ENCODE data around the gene LCN6.
"Not testable (repeated sequence)": the region's sequence is repeated elsewhere in the genome, so short reads cannot be mapped to it uniquely, and the experiment has no call there.

LCN6 gene

GRCh38 chr9:136718345-136719194, 29.8 kb downstream of the LCN6 start:
- Histone ChIP-seq H3K9ac (ENCODE audit: low read depth, low read length) (no peak overlapping the region), H3K4me1 (ENCODE audit: control insufficient read depth, insufficient read depth, low read length) (peaks cover 9% of the 10 kb centered on the region), H3K9me3 (replicated peaks; ENCODE audit: low read length) (no peaks in the 10 kb centered on the region), H3K4me3 (ENCODE audit: low read length) (no peak overlapping the region), H3K27me3 (ENCODE audit: control insufficient read depth, insufficient read depth, low read length) (peaks cover 17% of the 10 kb centered on the region), H3K36me3 (ENCODE audit: insufficient read depth, low read length) (peaks cover 12% of the 10 kb centered on the region), H3K4me2 (ENCODE audit: low read length) (no peak overlapping the region)

- Histone ChIP-seq H3K36me3 (ENCODE audit: insufficient read depth, low read length) (peaks cover under 1% of the 10 kb centered on the region), H3K9me3 (replicated peaks; ENCODE audit: low read length) (no peaks in the 10 kb centered on the region), H3K4me2 (ENCODE audit: low read length) (no peak overlapping the region), H3K27me3 (ENCODE audit: control insufficient read depth, insufficient read depth, low read length) (peaks cover 26% of the 10 kb centered on the region), H3K9ac (ENCODE audit: low read depth, low read length) (no peak overlapping the region), H3K4me3 (ENCODE audit: low read length) (no peak overlapping the region), H3K4me1 (ENCODE audit: control insufficient read depth, insufficient read depth, low read length) (peaks cover 9% of the 10 kb centered on the region)
Measured at GRCh38 chr9:136717399-136717798, 30.9 kb downstream of the LCN6 start.

GRCh38 chr9:136714893-136715274, 33.4 kb downstream of the LCN6 start:
- Histone ChIP-seq H3K36me3 (ENCODE audit: insufficient read depth, low read length) (no peaks in the 10 kb centered on the region), H3K4me1 (ENCODE audit: control insufficient read depth, insufficient read depth, low read length) (no peaks in the 10 kb centered on the region), H3K9me3 (replicated peaks; ENCODE audit: low read length) (no peaks in the 10 kb centered on the region), H3K4me2 (ENCODE audit: low read length) (no peak overlapping the region), H3K27me3 (ENCODE audit: control insufficient read depth, insufficient read depth, low read length) (peaks cover 31% of the 10 kb centered on the region), H3K9ac (ENCODE audit: low read depth, low read length) (no peak overlapping the region), H3K4me3 (ENCODE audit: low read length) (no peak overlapping the region)

- Histone ChIP-seq H3K9ac (ENCODE audit: low read depth, low read length) (no peak overlapping the region), H3K27me3 (ENCODE audit: control insufficient read depth, insufficient read depth, low read length) (peaks cover 31% of the 10 kb centered on the region), H3K4me1 (ENCODE audit: control insufficient read depth, insufficient read depth, low read length) (no peaks in the 10 kb centered on the region), H3K9me3 (replicated peaks; ENCODE audit: low read length) (no peaks in the 10 kb centered on the region), H3K4me2 (ENCODE audit: low read length) (no peak overlapping the region), H3K4me3 (ENCODE audit: low read length) (no peak overlapping the region), H3K36me3 (ENCODE audit: insufficient read depth, low read length) (no peaks in the 10 kb centered on the region)
Measured at GRCh38 chr9:136714096-136714892, 34.0 kb downstream of the LCN6 start.

- Histone ChIP-seq H3K4me2 (ENCODE audit: low read length) (no peak overlapping the region), H3K9me3 (replicated peaks; ENCODE audit: low read length) (no peaks in the 10 kb centered on the region), H3K36me3 (ENCODE audit: insufficient read depth, low read length) (no peaks in the 10 kb centered on the region), H3K4me1 (ENCODE audit: control insufficient read depth, insufficient read depth, low read length) (no peaks in the 10 kb centered on the region), H3K27me3 (ENCODE audit: control insufficient read depth, insufficient read depth, low read length) (peaks cover 31% of the 10 kb centered on the region), H3K4me3 (ENCODE audit: low read length) (no peak overlapping the region), H3K9ac (ENCODE audit: low read depth, low read length) (no peak overlapping the region)
Measured at GRCh38 chr9:136713550-136713949, 34.8 kb downstream of the LCN6 start.

GRCh38 chr9:136712690-136713544, 35.4 kb downstream of the LCN6 start:
- Histone ChIP-seq H3K9ac (ENCODE audit: low read depth, low read length) (no peak overlapping the region), H3K36me3 (ENCODE audit: insufficient read depth, low read length) (no peaks in the 10 kb centered on the region), H3K9me3 (replicated peaks; ENCODE audit: low read length) (no peaks in the 10 kb centered on the region), H3K4me3 (ENCODE audit: low read length) (no peak overlapping the region), H3K27me3 (ENCODE audit: control insufficient read depth, insufficient read depth, low read length) (peaks cover 34% of the 10 kb centered on the region), H3K4me2 (ENCODE audit: low read length) (no peak overlapping the region), H3K4me1 (ENCODE audit: control insufficient read depth, insufficient read depth, low read length) (no peaks in the 10 kb centered on the region)

- Histone ChIP-seq H3K4me2 (ENCODE audit: low read length) (no peak within 1 kb of the TSS), H3K36me3 (ENCODE audit: insufficient read depth, low read length) (no peaks in the 10 kb centered on the region), H3K9ac (ENCODE audit: low read depth, low read length) (no peak within 1 kb of the TSS), H3K4me1 (ENCODE audit: control insufficient read depth, insufficient read depth, low read length) (no peaks in the 10 kb centered on the region), H3K27me3 (ENCODE audit: control insufficient read depth, insufficient read depth, low read length) (peaks cover 35% of the 10 kb centered on the region), H3K4me3 (ENCODE audit: low read length) (no peak within 1 kb of the TSS), H3K9me3 (replicated peaks; ENCODE audit: low read length) (no peaks in the 10 kb centered on the region)
Measured at GRCh38 chr9:136711751-136712689, 36.3 kb downstream of the LCN6 start, which contains the start of gene DIPK1B. TSS of gene DIPK1B (plus strand) at chr9:136712572. CDS start at chr9:136712666, 94 bp downstream.

- not testable (repeated sequence) for H3K4me1 ChIP-seq (ENCODE audit: control insufficient read depth, insufficient read depth, low read length); H3K9me3 ChIP-seq (replicated peaks; ENCODE audit: low read length); H3K36me3 ChIP-seq (ENCODE audit: insufficient read depth, low read length); H3K9ac ChIP-seq (ENCODE audit: low read depth, low read length); H3K4me2 ChIP-seq (ENCODE audit: low read length); H3K4me3 ChIP-seq (ENCODE audit: low read length)
- peaks cover 36% of the 10 kb centered on the region for H3K27me3 ChIP-seq (ENCODE audit: control insufficient read depth, insufficient read depth, low read length)
Measured at GRCh38 chr9:136711219-136711648, 37.1 kb downstream of the LCN6 start.

GRCh38 chr9:136710543-136710942, 37.8 kb downstream of the LCN6 start:
- Histone ChIP-seq H3K9me3 (replicated peaks; ENCODE audit: low read length) (no peaks in the 10 kb centered on the region), H3K4me2 (ENCODE audit: low read length) (no peak overlapping the region), H3K27me3 (ENCODE audit: control insufficient read depth, insufficient read depth, low read length) (peaks cover 38% of the 10 kb centered on the region), H3K36me3 (ENCODE audit: insufficient read depth, low read length) (no peaks in the 10 kb centered on the region), H3K4me3 (ENCODE audit: low read length) (no peak overlapping the region), H3K4me1 (ENCODE audit: control insufficient read depth, insufficient read depth, low read length) (no peaks in the 10 kb centered on the region), H3K9ac (ENCODE audit: low read depth, low read length) (no peak overlapping the region)

- Histone ChIP-seq H3K4me3 (ENCODE audit: low read length) (no peak overlapping the region), H3K27me3 (ENCODE audit: control insufficient read depth, insufficient read depth, low read length) (peaks cover 40% of the 10 kb centered on the region), H3K4me1 (ENCODE audit: control insufficient read depth, insufficient read depth, low read length) (no peaks in the 10 kb centered on the region)
Measured at GRCh38 chr9:136709454-136710109, 38.7 kb downstream of the LCN6 start.

More at GRCh38 chr9:136709454-136710109, 38.7 kb downstream of the LCN6 start:
- no peaks in the 10 kb centered on the region for H3K9me3 ChIP-seq (replicated peaks; ENCODE audit: low read length)
- no peaks in the 10 kb centered on the region for H3K36me3 ChIP-seq (ENCODE audit: insufficient read depth, low read length)
- no peak overlapping the region for H3K9ac ChIP-seq (ENCODE audit: low read depth, low read length)
- H3K4me2 ChIP-seq (ENCODE audit: low read length) = no peak overlapping the region
